MCF 10A (cell line): ENCODE data around the gene PALLD. TPM values are rescaled to one million over a fixed set of nuclear protein-coding genes. Genes with fewer than 3 reads are reported as not detected.

Experiments
- BruUV-seq: library from RNA; stranded (reverse); fragments of 400-500 nt; replicated peaks from 2 replicates; lab custom pipeline; 2021; lab: Mats Ljungman, UMichigan
- CTCF ChIA-PET: fragments of 300-600 bp; sonication (Branson Sonifier 250); formaldehyde crosslinking; extraction: SDS; loops from one replicate; lab custom pipeline; 2021; ENCODE audit warnings: antibody characterized with exemption, inconsistent platforms; lab: Yijun Ruan, JAX
- POLR2A ChIA-PET: fragments of 300-600, 350-650 bp; sonication (Branson Sonifier 250); formaldehyde crosslinking; extraction: SDS; loops from one replicate; lab custom pipeline; 2020; ENCODE audit warnings: antibody characterized with exemption, inconsistent platforms; lab: Yijun Ruan, JAX
- DNase-seq: peaks from one replicate; pipeline ENCODE4 v3.0.0-alpha.2; 2018; ENCODE audit not compliant: unreplicated experiment
- H3K27ac Mint-ChIP-seq: one replicate; pipeline ENCODE4 v1.8.0; 2022; ENCODE audit warnings: mild to moderate bottlenecking, low read depth, mixed read lengths; ENCODE audit not compliant: unreplicated experiment
- H3K27me3 Mint-ChIP-seq: one replicate; pipeline ENCODE4 v1.8.0; 2022; ENCODE audit warnings: mixed read lengths; ENCODE audit not compliant: insufficient read depth, unreplicated experiment
- H3K36me3 Mint-ChIP-seq: one replicate; pipeline ENCODE4 v1.8.0; 2022; ENCODE audit warnings: mild to moderate bottlenecking, moderate library complexity, mixed read lengths; ENCODE audit not compliant: insufficient read depth, unreplicated experiment
- H3K4me1 Mint-ChIP-seq: one replicate; pipeline ENCODE4 v1.8.0; 2022; ENCODE audit warnings: mixed read lengths; ENCODE audit not compliant: insufficient read depth, unreplicated experiment
- H3K4me3 Mint-ChIP-seq: one replicate; pipeline ENCODE4 v1.8.0; 2022; ENCODE audit warnings: mild to moderate bottlenecking, moderate library complexity, mixed read lengths; ENCODE audit not compliant: unreplicated experiment
- H3K9me3 Mint-ChIP-seq: one replicate; pipeline ENCODE4 v1.8.0; 2022; ENCODE audit warnings: mixed read lengths; ENCODE audit not compliant: unreplicated experiment
- intact Hi-C: fragments of 100-400 bp; cut with micrococcal nuclease; formaldehyde crosslinking; loops from 2 replicates; pipeline ENCODE4 v1.14.1; 2022
- total RNA-seq: library from RNA; stranded (reverse); gene quantifications from 2 replicates; pipeline ENCODE4 v1.2.3, GENCODE V29; 2022
- TF ChIP-seq, protein P1 (sequence below): fragments of 200-600 bp; IDR thresholded peaks from one replicate; pipeline ENCODE4 v1.8.0; 2022; ENCODE audit warnings: antibody characterized with exemption, mild to moderate bottlenecking; ENCODE audit not compliant: unreplicated experiment

Gene PALLD
- total RNA-seq, 1 experiment from 2014 or later, result 191 TPM

DNA sequence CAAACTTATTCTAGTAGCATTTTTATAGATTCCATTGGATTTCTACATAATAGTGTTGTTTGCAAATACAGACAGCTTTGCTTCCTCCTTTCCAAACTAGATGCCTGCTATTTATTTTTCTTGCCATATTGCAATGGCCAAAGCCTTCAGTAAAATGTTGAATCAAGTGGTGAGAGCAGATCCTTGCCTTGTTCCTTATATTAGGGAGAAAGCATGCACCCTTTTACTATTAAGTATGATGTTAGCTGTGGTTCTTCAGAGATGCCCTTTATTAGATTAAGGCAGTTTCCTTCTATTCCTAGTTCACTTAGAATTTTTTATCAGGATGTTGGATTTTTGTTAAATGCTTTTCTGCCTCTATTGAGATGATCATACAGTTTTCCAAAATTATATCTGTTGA is 279.5 kb downstream of the PALLD start:
- BruUV-seq, result no TSS peak
- no peaks in the 10 kb centered on the region for H3K4me1 Mint-ChIP-seq
- peaks cover 7% of the 10 kb centered on the region for H3K9me3 Mint-ChIP-seq
- CTCF ChIA-PET, result interaction anchor here (0.6 to 1.3 kb wide), 4 partner anchors 10 to 138 kb away, joined by 3 read pairs; no protein-coding TSS in a partner anchor
- H3K4me3 Mint-ChIP-seq, result no peak overlapping the region
- H3K27ac Mint-ChIP-seq, result no peak overlapping the region
- no peak for DNase-seq
- H3K27me3 Mint-ChIP-seq, result no peaks in the 10 kb centered on the region
- TF ChIP-seq, protein P1, sequence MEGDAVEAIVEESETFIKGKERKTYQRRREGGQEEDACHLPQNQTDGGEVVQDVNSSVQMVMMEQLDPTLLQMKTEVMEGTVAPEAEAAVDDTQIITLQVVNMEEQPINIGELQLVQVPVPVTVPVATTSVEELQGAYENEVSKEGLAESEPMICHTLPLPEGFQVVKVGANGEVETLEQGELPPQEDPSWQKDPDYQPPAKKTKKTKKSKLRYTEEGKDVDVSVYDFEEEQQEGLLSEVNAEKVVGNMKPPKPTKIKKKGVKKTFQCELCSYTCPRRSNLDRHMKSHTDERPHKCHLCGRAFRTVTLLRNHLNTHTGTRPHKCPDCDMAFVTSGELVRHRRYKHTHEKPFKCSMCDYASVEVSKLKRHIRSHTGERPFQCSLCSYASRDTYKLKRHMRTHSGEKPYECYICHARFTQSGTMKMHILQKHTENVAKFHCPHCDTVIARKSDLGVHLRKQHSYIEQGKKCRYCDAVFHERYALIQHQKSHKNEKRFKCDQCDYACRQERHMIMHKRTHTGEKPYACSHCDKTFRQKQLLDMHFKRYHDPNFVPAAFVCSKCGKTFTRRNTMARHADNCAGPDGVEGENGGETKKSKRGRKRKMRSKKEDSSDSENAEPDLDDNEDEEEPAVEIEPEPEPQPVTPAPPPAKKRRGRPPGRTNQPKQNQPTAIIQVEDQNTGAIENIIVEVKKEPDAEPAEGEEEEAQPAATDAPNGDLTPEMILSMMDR, result no peak
- POLR2A ChIA-PET, result interaction anchor here (0.7 to 1.7 kb wide), 3 partner anchors 9 to 13 kb away, joined by 3 to 4 read pairs (median 3); no protein-coding TSS in a partner anchor
- H3K36me3 Mint-ChIP-seq, result no peaks in the 10 kb centered on the region
- intact Hi-C loops, result no loop called here

DNA sequence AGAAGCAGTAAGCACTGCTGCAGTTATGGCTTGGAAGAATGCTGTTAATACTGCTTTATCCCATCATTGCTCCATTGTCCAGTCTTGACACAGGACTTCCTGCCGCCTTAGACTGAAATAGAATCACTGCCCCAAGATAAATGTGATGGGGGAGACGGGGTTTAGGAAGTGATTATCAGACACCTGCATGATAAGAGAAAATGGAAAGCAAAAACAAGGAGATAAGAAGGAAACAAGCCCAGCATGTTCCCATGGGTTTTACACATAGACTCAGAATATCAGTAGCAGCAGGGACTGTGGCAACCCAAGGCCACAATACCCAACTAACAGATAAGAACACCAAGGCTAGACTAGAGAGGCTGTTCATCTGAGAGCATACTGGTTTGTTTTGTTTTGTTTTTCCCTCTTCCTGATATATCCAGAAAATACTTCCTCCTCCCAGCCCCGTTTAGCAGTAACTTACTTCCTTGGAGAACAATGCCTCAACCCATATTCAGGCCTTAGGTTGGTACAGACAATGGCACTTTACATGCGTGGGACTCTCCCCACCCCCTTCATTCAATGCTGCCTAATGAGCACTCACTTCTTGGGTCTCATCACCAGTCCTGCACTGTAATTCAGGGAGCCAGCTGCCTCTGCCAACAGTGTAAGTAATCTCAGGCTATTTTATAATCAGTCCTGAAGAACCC is 280.6 kb downstream of the PALLD start:
- intact Hi-C loops, result no loop called here
- peaks cover 7% of the 10 kb centered on the region for H3K9me3 Mint-ChIP-seq
- CTCF ChIA-PET, result interaction anchor here (0.7 to 0.9 kb wide), 2 partner anchors 9 to 35 kb away, joined by 3 read pairs; no protein-coding TSS in a partner anchor

DNA sequence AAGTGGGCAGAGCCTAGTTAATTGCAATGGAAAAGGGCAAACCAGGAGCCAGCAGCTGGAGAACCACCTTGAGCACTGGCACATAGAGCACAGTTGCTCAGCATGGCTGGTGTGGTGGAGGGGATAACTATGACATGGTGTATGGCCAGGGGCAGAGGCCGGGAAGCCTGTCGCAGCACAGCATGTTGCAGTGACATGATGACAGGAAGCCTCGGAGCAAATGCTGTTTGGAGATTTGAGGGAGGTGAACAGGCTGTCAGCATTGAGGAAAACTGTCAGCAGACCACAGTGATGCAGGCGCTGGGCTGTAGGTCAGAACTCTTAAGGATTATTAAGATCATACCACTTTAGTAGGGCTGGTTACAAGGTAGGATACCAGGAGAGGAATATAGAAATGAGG is 284.5 kb downstream of the PALLD start:
- no peaks in the 10 kb centered on the region for H3K36me3 Mint-ChIP-seq
- intact Hi-C loops, result no loop called here
- ChIA-PET CTCF (interaction anchor here (0.6 kb wide), 1 partner anchor 142 kb away, joined by 3 read pairs; no protein-coding TSS in a partner anchor), POLR2A (interaction anchor here (1.2 kb wide), 1 partner anchor 71 kb away, joined by 4 read pairs; no protein-coding TSS in a partner anchor)
- no peak overlapping the region for H3K27ac Mint-ChIP-seq
- no peak overlapping the region for H3K4me3 Mint-ChIP-seq
- no peaks in the 10 kb centered on the region for H3K9me3 Mint-ChIP-seq
- no TSS peak for BruUV-seq
- DNase-seq, result no peak
- peaks cover 11% of the 10 kb centered on the region for H3K4me1 Mint-ChIP-seq
- no peaks in the 10 kb centered on the region for H3K27me3 Mint-ChIP-seq
- TF ChIP-seq, protein P1, result no peak

More for the DNA sequence above, 280.6 kb downstream of the PALLD start:
- no peaks in the 10 kb centered on the region for H3K4me1 Mint-ChIP-seq
- TF ChIP-seq, protein P1, result no peak
- no peaks in the 10 kb centered on the region for H3K36me3 Mint-ChIP-seq
- no peaks in the 10 kb centered on the region for H3K27me3 Mint-ChIP-seq
- peak overlapping the region; percentile 23 for H3K27ac Mint-ChIP-seq
- no TSS peak for BruUV-seq
- no peak for DNase-seq
- POLR2A ChIA-PET, result interaction anchor here (1.2 kb wide), 1 partner anchor 11 kb away, joined by 3 read pairs; no protein-coding TSS in a partner anchor
- H3K4me3 Mint-ChIP-seq, result no peak overlapping the region

DNA sequence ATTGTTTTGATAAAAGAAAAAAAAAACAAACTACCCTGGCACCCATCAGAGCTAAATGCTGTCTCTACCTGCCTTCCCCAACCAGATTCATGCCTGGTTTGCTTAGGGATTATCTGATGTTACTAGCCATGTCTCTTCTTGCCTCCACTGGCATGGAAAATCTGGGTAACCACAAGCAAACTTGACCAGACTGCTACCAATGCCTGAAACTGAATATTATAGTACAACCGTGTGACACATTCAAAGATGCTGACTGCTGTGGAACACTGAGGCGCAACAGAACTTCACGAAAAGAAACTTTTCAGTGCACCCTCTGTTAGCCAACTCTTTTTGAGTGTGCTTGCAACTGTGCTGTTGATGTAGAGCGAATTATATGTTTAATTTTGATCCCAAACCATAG is 285.1 kb downstream of the PALLD start:
- Mint-ChIP-seq H3K4me1 (peaks cover 11% of the 10 kb centered on the region), H3K4me3 (no peak overlapping the region), H3K27me3 (no peaks in the 10 kb centered on the region), H3K36me3 (no peaks in the 10 kb centered on the region), H3K9me3 (no peaks in the 10 kb centered on the region), H3K27ac (no peak overlapping the region)
- TF ChIP-seq, protein P1, result no peak
- POLR2A ChIA-PET, result interaction anchor here (1.1 to 1.2 kb wide), 2 partner anchors 28 to 71 kb away, joined by 3 to 4 read pairs; no protein-coding TSS in a partner anchor
- CTCF ChIA-PET, result interaction anchor here (0.5 kb wide), 1 partner anchor 12 kb away, joined by 3 read pairs; no protein-coding TSS in a partner anchor
- BruUV-seq, result no TSS peak
- DNase-seq, result no peak
- intact Hi-C loops, result no loop called here
